ENCODE results near the gene USP32.
"Not testable (repeated sequence)": the region's sequence is repeated elsewhere in the genome, so short reads cannot be mapped to it uniquely, and the experiment has no call there.

Gene USP32, protein sequence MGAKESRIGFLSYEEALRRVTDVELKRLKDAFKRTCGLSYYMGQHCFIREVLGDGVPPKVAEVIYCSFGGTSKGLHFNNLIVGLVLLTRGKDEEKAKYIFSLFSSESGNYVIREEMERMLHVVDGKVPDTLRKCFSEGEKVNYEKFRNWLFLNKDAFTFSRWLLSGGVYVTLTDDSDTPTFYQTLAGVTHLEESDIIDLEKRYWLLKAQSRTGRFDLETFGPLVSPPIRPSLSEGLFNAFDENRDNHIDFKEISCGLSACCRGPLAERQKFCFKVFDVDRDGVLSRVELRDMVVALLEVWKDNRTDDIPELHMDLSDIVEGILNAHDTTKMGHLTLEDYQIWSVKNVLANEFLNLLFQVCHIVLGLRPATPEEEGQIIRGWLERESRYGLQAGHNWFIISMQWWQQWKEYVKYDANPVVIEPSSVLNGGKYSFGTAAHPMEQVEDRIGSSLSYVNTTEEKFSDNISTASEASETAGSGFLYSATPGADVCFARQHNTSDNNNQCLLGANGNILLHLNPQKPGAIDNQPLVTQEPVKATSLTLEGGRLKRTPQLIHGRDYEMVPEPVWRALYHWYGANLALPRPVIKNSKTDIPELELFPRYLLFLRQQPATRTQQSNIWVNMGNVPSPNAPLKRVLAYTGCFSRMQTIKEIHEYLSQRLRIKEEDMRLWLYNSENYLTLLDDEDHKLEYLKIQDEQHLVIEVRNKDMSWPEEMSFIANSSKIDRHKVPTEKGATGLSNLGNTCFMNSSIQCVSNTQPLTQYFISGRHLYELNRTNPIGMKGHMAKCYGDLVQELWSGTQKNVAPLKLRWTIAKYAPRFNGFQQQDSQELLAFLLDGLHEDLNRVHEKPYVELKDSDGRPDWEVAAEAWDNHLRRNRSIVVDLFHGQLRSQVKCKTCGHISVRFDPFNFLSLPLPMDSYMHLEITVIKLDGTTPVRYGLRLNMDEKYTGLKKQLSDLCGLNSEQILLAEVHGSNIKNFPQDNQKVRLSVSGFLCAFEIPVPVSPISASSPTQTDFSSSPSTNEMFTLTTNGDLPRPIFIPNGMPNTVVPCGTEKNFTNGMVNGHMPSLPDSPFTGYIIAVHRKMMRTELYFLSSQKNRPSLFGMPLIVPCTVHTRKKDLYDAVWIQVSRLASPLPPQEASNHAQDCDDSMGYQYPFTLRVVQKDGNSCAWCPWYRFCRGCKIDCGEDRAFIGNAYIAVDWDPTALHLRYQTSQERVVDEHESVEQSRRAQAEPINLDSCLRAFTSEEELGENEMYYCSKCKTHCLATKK (N-terminal part only)

DNA sequence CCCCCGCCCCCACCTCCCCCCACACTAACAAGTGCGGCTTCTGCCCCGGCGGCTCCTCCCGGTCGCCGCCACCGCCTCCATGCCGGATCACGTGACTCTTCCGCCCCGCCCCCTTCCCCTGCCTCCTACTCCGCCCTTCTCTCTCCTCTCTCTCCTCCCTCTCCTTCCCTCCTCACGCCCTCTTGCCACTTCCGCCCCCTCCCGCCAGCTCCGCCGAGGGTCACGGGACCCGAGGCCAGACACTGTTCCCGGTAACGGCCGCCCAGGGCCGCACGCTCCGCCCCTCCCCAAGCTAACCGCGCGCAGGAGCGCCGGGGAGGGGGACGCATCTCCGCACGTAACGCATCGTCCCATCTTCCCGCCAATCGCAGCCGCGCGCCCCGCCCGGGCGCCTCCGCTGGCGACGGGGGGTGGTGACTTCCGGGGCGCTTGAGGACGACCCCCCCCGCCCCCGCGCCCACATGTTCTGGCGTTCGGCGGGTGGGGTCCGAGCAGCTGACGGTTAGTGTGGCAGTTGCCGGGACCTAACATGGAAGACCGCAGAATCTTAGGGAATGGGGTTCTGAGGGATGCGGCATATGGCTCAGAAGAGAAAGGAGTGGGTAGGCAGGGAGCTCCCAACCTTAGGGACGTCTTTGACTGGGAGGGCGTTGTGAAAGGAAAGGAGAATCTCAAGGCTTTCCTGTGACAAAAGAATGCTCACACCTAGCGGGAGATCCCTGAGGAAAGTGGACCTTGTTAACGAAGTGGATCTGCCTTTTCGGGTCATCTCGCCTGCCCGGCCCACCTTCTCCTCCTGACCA lies at the start of gene USP32:
USP32 (minus strand) TSS at position 92 of the 803 bp plus-strand sequence. CDS start 194 bp downstream, outside the sequence.
- peak; percentile 94 to 99 (median 98) for DNase-seq (ENCODE audit: low read depth in 4 of 4, low spot score in 1 of 4)

DNA sequence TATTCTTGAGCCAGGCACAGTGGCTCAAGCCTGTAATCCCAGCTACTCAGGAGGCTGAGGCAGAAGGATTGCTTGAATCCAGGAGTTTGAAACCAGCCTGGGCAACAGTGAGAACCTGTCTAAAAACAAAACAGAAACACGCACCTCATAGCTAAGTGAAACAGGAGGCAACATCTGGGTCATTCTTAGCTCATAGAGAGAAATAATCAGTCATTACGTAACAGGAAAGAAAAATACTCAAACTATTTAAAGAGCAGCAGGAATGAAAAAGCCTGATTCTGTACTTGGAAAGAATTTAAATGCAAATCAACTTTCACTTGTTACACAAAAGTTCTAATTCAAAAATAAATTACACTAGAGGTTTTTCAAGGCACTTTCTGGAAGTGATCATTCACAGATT lies 47.6 kb upstream of the USP32 start:
- DNase-seq (ENCODE audit: low read depth in 4 of 4, low spot score in 1 of 4), result no peak

DNA sequence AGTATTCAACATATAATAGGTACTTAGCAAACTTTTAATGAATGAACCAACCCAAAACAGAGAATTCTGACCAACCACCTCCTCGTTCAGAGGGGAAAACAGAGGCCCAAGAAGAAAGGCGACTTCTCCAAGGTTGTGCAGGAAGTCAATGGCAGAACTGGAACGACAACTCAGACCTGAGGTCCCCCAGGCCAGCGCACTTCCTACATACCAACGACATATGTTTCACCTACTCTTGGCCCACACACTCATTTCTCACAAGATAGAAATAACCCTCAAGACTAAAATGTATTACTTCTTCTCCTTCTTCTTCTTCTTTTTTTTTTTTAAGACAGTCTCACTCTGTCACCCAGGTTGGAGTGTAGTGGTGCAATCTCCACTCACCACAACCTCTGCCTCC lies 44.7 kb upstream of the USP32 start:
- DNase-seq (ENCODE audit: low read depth in 4 of 4, low spot score in 1 of 4), result no peak

DNA sequence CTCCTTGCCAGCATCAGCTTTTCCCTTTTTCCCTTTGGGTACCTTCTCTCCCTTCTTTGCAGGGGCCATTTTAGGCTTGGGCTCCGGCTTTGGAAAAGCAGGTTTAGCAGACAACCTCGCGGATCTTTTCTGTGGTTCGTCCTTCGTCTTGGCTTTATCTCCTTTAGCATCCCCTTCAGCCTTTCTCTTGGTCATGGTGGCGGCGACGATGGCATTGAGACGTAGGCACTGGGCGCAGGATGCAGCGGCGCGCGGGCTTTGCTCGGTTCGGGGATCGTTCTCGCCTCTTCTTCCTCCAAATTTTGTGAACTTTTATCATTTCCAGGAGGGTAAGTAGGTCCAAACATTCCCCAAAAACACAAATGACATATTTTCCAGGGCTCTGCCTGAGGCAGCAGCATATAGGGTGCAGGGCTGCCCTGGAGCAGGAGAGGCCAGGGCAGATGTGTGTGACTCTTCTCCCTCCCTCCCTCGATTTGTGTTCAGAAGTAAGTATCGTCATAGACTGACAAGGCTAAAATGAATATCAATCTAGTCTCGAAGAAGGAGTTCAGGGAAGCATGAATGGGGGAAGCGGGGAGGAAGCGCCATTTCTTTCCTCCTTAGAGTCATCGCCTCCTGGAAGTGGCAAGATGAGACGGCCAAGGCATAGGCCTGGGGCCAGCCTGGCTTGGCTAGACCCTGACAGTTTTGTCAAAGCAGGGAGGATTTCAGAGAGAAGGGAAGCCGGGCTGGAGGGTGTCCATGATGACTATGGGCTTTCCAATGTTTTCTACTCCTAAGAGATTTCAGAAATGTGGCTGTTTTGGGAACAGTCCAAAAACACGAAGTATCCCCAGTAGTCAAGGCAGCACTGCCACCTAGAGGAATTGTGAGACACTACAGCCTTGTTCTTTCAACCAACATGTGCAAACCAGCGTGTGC lies 43.6 kb upstream of the USP32 start:
- peak in 3 of 4 experiments; percentile 13 to 36 (median 36) for DNase-seq (ENCODE audit: low read depth in 4 of 4, low spot score in 1 of 4)

DNA sequence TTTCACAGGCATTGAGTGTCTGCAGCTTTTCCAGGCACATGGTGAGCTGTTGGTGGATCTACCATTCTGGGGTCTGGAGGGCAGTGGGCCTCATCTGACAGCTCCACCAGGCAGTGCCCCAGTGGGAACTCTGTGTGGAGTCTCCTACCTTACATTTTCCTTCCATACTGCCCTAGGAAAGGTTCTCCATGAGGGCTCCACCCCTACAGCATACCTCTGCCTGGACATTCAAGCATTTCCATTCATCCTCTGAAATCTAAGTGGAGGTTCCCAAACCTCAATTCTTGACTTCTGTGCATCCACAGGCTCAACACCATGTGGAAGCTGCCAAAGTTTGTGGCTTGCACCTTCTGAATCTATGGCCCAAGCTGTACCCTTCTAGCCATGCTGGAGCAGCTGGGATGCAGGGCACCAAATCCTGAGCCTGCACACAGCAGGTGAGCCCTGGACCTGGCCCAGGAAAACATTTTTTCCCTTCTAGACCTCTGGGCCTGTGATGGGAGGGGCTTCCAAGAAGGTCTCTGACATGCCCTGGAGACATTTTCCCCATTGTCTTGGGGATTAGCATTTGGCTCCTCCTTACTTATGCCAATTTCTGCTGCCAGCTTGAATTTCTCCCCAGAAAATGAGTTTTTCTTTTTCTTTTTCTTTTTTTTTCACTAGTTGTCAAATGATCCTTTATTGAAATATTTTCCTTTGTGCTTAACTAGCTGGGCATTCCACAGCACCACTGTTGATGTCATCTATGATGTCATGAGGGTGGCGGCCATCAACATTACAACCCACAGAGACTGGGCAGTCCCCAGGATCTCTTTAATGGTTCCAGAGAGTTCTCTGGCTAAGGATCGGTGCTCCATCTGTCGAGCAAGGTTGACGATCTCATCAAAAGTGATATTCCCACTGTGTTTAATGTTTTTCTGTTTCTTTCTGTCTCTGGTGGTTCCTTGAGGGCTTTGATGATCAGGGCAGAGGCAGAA lies 41.4 kb upstream of the USP32 start:
- not testable (repeated sequence) for DNase-seq (ENCODE audit: low read depth in 4 of 4, low spot score in 1 of 4)

DNA sequence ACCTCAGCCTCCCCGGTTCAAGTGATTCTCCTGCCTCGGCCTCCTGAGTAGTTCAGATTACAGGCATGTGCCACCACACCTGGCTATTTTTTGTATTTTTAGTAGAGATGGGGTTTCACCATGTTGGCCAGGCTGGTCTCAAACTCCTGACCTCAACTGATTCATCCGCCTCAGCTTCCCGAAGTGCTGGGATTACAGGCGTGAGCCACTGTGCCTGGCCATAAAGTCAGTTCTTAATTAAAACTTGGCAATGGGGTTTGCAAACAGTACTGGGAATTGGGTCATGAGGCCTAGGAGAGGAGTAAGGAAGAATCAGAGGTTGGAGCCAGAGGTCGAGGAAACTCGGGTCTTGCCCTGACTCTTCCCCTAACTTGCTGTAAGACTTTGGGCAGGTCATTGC lies 38.6 kb upstream of the USP32 start:
- not testable (repeated sequence) for DNase-seq (ENCODE audit: low read depth in 4 of 4, low spot score in 1 of 4)

DNA sequence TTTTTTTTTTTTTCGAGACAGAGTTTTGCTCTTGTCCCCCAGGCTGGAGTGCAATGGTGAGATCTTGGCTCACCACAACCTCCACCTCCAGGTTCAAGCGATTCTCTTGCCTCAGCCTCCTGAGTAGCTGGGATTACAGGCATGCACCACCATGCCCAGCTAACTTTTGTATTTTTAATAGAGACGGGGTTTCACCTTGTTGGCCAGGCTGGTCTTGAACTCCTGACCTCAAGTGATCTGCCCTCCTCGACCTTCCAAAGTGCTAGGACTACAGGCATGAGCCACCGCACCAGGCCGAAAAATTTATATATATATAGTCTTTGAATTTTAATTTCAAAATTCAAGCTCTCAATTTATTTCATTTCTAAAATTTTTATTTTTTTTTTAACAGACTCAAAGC lies 36.6 kb upstream of the USP32 start:
- DNase-seq (ENCODE audit: low read depth in 4 of 4, low spot score in 1 of 4), result not testable (repeated sequence)

DNA sequence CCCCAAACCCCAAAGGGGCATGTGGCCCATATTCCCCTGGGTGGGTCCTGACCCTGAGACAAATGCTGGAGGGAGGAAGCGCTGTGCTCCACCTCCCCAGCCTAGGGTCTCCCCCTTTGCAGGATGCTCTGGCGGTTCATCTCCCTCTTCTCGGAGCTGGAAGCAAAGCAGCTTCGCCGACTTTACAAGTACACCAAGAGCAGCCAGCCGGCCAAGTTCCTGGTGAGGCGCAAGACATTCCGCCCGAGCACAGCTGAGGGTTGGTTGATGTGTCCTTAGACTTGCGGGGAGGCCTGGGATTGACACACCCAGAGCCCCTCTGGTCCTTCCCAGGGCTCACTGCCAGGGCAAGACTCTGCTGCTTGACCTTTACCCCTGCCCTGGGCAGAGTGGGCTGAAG lies 34.7 kb upstream of the USP32 start:
- DNase-seq (ENCODE audit: low read depth in 4 of 4, low spot score in 1 of 4), result no peak

DNA sequence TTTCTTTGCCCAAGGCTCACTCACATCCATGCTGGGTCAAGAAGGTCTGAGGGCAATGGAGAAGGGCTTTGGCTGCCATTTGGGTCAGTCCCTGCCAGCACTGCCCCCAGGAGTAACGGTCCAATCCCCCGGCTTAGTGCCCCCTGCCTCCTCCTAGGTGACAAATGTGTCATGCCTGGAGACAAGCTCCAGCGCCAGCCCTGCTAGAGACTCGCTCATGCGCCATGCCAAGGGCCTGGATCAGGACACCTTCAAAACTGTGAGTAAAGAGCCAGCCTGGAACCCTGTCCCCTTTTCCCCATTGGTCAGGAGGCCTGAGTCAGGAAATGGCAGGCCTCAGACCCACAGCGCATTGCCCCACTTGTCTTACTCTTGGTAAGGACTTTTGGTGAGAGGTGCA lies 33.7 kb upstream of the USP32 start:
- DNase-seq (ENCODE audit: low read depth in 4 of 4, low spot score in 1 of 4), result no peak

DNA sequence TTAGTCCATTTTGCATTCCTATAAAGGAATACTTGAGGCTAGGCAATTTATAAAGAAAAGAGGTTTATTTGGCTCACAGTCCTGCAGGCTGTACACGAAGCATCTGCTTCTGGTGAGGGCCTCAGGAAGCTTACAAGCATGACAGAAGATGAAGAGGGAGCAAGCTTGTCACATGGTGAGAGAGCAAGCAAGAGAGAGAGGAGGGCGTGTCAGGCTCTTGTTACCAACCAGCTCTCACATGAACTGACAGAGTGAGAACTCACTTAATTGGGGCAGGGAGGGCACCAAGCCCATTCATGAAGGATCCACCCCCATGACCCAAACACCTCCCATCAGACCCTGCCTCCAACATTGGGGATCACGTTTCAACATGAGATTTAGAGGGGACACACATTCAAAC lies 31.9 kb upstream of the USP32 start:
- no peak for DNase-seq (ENCODE audit: low read depth in 4 of 4, low spot score in 1 of 4)

DNA sequence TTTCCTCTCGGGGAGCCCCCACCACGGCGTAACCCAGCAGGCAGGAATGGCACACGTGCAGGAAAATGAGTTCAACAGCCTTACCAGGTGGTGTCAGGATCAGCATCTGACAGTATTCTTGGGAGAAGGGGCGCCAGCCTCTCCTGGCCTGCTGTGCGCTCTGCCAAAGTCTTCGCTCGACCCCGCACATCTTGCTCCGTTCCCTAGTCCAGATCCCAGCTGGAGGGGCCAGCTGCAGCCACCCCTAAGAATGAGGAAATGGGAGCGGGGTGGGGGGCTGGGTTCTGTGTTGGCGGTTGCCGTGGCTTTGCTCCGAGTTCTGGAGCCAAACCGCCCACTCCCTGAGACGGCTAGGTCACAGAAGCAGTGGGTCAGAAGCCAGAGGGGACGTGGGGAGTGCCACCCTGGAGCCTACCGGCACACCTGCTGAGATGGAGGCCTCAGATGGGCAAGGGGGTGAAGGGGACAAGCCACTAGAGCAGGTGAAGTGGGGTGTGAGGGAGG lies 30.3 kb upstream of the USP32 start, which contains the start of gene CHCT1:
CHCT1 (plus strand) TSS at position 328 of the 504 bp plus-strand sequence; CDS start at position 432, 104 bp downstream.
- DNase-seq (ENCODE audit: low read depth in 4 of 4, low spot score in 1 of 4), result no peak

DNA sequence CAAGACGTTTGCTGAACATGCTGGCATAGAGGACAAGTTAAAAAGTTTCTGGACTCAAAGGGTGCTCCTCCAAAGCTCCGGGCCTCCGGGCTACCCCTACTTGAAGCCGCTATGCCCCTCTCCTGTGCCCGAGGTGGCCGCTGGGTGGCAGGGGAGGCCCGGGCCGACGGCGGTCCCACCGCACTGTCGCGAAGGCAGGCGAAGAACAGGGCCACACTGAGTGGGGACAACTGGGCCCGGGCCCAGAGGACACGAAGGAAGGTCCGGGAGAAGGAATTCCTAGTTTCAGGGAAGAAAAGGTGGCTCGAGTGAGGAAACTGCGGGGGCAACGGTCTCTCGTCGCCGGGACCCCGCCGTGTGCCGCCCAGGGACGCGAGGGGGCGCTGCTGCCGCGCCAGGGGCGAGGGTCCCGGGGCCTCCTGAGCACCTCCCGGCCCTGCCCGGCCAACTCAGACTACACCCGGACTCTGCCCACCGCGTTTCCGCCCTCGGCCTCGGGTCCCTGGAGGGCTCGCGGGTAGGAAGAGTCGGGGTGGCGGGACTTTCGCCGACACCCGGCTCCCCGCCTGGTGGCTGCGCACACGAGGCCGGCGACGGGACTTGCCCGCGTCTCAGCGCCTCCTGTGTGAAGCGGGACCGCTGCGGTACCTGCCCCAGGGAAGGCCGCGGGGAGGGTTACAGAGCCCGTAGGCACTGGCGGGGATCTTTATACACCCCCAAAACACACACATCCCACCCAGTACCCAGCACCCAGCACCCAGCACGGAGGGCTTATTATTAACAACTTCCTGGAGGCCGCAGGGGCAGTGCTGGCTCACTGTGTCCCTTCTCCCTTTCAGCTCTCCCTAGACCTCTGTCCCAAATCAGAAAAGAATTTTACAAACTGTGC lies 29.6 kb upstream of the USP32 start:
- DNase-seq (ENCODE audit: low read depth in 4 of 4, low spot score in 1 of 4), result peak; percentile 47 to 67 (median 55)

DNA sequence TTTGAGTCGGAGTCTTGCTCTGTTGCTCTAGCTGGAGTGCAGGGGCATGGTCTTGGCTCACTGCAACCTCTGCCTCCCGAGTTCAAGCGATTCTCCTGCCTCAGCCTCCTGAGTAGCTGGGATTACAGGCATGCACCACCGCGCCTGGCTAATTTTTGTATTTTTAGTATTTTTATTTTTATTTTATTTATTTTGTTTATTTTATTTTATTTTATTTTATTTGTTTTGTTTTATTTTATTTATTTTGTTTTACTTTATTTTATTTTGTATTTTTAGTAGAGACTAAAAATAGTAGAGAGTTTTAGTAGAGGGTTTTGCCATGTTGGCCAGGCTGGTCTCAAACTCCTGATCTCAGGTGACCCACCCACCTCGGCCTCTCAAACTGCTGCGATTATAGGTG lies 27.9 kb upstream of the USP32 start:
- DNase-seq (ENCODE audit: low read depth in 4 of 4, low spot score in 1 of 4), result not testable (repeated sequence)

DNA sequence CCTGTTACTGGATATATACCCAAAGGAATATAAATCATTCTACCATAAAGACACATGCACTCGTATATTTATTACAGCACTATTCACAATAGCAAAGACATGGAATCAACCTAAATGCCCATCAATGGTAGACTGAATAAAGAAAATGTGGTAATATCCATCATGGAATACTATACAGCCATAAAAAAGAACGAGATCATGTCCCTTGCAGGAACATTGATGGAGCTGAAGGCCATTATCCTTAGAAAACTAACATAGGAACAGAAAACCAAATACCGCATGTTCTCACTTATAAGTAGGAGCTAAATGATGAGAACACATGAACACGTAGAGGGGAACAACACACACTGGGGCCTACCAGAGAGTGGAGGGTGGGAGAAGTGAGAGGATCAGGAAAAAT lies 27.1 kb upstream of the USP32 start:
- not testable (repeated sequence) for DNase-seq (ENCODE audit: low read depth in 4 of 4, low spot score in 1 of 4)

DNA sequence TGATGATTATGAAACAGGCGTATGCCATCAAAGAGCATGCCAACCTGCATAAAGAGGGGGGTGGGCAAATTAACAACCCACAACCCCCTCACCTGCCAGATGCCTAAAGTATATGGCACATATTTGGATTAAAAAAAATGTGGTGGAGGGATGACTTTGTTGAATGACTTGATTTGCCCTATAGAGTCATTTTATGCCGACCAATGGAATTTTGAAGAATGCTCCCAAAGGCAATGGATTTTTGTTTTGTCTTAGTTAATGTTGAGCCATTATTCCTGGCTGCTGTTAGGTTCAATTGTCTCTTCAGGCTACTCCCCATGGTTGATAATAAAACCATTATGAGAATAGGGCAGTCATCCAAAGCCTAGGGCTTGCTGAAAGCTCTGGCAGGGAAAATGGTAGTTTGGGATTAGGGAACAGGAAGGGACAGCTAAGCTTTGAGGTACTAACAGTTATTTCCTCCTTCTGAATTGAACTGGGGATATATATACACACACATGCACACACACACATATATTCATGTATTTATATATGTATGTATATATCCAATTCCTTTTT lies 24.5 kb upstream of the USP32 start:
- DNase-seq (ENCODE audit: low read depth in 4 of 4, low spot score in 1 of 4), result no peak

DNA sequence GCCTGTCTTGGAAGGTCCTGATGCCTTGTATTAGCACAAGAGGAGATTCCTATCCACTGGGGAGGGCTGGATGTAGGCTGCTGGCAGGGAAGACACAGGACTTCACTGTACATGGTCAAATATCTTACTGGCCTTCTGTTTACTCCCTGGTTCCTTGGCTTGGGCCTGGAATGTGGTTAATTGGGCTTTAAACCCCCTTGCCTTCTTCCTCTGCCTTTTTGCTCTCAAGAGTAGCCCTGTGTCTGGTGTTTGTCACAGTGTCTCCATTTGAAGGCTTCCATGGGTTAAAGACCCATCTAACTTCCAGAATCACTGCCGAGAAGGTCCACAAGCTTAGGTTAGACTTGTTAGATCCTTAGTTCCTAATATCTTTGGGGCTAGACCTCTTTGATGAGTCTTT lies 23.2 kb upstream of the USP32 start:
- DNase-seq (ENCODE audit: low read depth in 4 of 4, low spot score in 1 of 4), result no peak

DNA sequence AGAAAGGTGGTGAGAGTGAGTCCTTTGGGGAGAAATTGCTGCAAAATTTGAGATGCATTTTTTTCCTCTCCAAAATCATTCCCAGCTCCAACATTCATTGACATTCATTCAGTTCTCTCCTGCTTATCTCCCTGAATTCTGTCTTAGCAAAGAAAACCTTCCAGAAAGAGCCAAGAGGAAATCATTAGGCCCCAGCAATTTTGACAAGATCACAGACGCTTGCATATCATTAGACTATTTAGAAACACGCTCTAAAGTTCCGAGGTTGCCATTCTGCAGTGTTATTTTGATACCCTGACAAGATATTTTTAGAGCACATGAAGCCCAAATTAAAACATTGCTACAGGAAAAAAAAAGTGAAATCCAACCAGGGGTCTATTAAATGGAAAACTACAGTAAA lies 20.8 kb upstream of the USP32 start:
- DNase-seq (ENCODE audit: low read depth in 4 of 4, low spot score in 1 of 4), result no peak

Measured in stimulated activated CD4-positive, alpha-beta T cell treated with anti-CD3 and anti-CD28 coated beads, Interleukin-1b, Interleukin-23, amount 100 ng/mL, for 24 hours (primary cell).